Measurements from ENCODE around the gene EYS.

The EYS gene

DNA sequence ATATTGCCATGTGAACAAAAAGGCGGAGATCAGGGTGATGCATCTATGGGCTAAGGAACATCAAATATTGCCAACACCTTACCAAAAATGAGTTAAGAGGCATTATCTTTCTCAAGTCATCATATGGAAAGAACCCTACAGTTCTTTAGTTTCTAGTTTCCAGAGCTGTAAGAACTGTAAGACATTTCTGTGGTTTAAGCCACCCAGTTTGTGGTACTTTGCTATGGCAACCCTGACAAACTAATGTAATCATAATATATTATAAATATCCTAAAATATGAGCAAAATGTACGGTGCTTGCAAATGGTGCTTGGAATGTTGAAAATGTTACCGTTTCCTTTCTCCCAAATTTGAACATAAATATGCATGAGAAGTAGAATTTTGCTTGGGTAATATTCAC, 1721.8 kb downstream of the EYS start:
- Histone ChIP-seq H3F3A (ENCODE audit: control insufficient read depth, insufficient read depth) (no peaks in the 10 kb centered on the region), H3K9me2 (replicated peaks; ENCODE audit: control insufficient read depth, low read length) (no peaks in the 10 kb centered on the region), H3K4me2 (ENCODE audit: low read length) (no peak overlapping the region), H3K9me3 (ENCODE audit: control insufficient read depth, insufficient read depth, low read length) (no peaks in the 10 kb centered on the region), H3K79me2 (ENCODE audit: control insufficient read depth, low read length) (no peaks in the 10 kb centered on the region), H3K4me3 (ENCODE audit: low read length) (no peak overlapping the region), H3K36me3 (ENCODE audit: control insufficient read depth, low read length) (no peaks in the 10 kb centered on the region), H3K27ac (ENCODE audit: low read depth, low read length) (no peak overlapping the region), H3K27me3 (ENCODE audit: control insufficient read depth, low read length) (no peaks in the 10 kb centered on the region), H3K4me1 (ENCODE audit: control insufficient read depth, low read length) (no peaks in the 10 kb centered on the region), H4K20me1 (ENCODE audit: control insufficient read depth, insufficient read depth, low read depth, low read length) (no peaks in the 10 kb centered on the region)
- TF ChIP-seq, protein P1, sequence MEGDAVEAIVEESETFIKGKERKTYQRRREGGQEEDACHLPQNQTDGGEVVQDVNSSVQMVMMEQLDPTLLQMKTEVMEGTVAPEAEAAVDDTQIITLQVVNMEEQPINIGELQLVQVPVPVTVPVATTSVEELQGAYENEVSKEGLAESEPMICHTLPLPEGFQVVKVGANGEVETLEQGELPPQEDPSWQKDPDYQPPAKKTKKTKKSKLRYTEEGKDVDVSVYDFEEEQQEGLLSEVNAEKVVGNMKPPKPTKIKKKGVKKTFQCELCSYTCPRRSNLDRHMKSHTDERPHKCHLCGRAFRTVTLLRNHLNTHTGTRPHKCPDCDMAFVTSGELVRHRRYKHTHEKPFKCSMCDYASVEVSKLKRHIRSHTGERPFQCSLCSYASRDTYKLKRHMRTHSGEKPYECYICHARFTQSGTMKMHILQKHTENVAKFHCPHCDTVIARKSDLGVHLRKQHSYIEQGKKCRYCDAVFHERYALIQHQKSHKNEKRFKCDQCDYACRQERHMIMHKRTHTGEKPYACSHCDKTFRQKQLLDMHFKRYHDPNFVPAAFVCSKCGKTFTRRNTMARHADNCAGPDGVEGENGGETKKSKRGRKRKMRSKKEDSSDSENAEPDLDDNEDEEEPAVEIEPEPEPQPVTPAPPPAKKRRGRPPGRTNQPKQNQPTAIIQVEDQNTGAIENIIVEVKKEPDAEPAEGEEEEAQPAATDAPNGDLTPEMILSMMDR (IDR thresholded peaks at IDR 0.05; ENCODE audit: low read depth, low read length, poor library complexity, severe bottlenecking): no peak
- TF ChIP-seq EZH2phosphoT487 (IDR thresholded peaks at IDR 0.05; ENCODE audit: borderline replicate concordance, low read length): no peak

- TF ChIP-seq, protein P1 (IDR thresholded peaks at IDR 0.05; ENCODE audit: low read depth, low read length, poor library complexity, severe bottlenecking): no peak
- no peak for TF ChIP-seq EZH2phosphoT487 (IDR thresholded peaks at IDR 0.05; ENCODE audit: borderline replicate concordance, low read length)
- Histone ChIP-seq H3K4me1 (ENCODE audit: control insufficient read depth, low read length) (no peaks in the 10 kb centered on the region), H4K20me1 (ENCODE audit: control insufficient read depth, insufficient read depth, low read depth, low read length) (no peaks in the 10 kb centered on the region), H3K9me2 (replicated peaks; ENCODE audit: control insufficient read depth, low read length) (no peaks in the 10 kb centered on the region), H3K27ac (ENCODE audit: low read depth, low read length) (no peak overlapping the region), H3K79me2 (ENCODE audit: control insufficient read depth, low read length) (no peaks in the 10 kb centered on the region), H3K9me3 (ENCODE audit: control insufficient read depth, insufficient read depth, low read length) (no peaks in the 10 kb centered on the region), H3K4me3 (ENCODE audit: low read length) (no peak overlapping the region), H3F3A (ENCODE audit: control insufficient read depth, insufficient read depth) (no peaks in the 10 kb centered on the region), H3K4me2 (ENCODE audit: low read length) (no peak overlapping the region), H3K27me3 (ENCODE audit: control insufficient read depth, low read length) (no peaks in the 10 kb centered on the region), H3K36me3 (ENCODE audit: control insufficient read depth, low read length) (no peaks in the 10 kb centered on the region)
These were observed 1731.3 kb downstream of the EYS start for GRCh38 chr6:63975699-63976098.

DNA sequence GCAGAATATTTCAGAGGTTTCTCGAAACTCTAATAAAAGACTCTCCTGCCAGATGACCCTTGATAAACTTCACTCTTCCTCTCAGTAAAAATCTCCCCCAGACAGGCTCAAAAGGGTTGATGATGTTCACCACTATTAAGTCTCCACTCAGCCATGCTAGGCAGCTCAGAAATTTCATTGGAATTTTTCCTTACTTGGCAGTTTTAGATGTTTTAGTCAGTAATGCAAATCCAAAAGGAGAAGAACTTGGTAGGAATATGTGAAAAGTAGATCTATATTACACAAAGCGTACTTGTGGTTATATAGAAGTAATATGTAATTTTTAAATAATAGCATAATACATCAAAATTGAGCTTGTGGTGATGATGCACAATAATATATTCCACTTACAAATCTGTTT, 1738.4 kb downstream of the EYS start:
- Histone ChIP-seq H3K4me1 (ENCODE audit: control insufficient read depth, low read length) (no peaks in the 10 kb centered on the region), H3K27ac (ENCODE audit: low read depth, low read length) (no peak overlapping the region), H3K79me2 (ENCODE audit: control insufficient read depth, low read length) (no peaks in the 10 kb centered on the region), H3K36me3 (ENCODE audit: control insufficient read depth, low read length) (no peaks in the 10 kb centered on the region), H3K9me3 (ENCODE audit: control insufficient read depth, insufficient read depth, low read length) (no peaks in the 10 kb centered on the region), H3K9me2 (replicated peaks; ENCODE audit: control insufficient read depth, low read length) (no peaks in the 10 kb centered on the region), H4K20me1 (ENCODE audit: control insufficient read depth, insufficient read depth, low read depth, low read length) (no peaks in the 10 kb centered on the region), H3K4me2 (ENCODE audit: low read length) (no peak overlapping the region), H3K27me3 (ENCODE audit: control insufficient read depth, low read length) (no peaks in the 10 kb centered on the region), H3F3A (ENCODE audit: control insufficient read depth, insufficient read depth) (no peaks in the 10 kb centered on the region), H3K4me3 (ENCODE audit: low read length) (no peak overlapping the region)
- no peak for TF ChIP-seq EZH2phosphoT487 (IDR thresholded peaks at IDR 0.05; ENCODE audit: borderline replicate concordance, low read length)
- TF ChIP-seq, protein P1 (IDR thresholded peaks at IDR 0.05; ENCODE audit: low read depth, low read length, poor library complexity, severe bottlenecking): no peak

GRCh38 chr6:63964366-63964765, 1742.7 kb downstream of the EYS start:
- no peaks in the 10 kb centered on the region for H3K9me3 ChIP-seq (ENCODE audit: control insufficient read depth, insufficient read depth, low read length)
- no peak overlapping the region for H3K4me2 ChIP-seq (ENCODE audit: low read length)
- no peak overlapping the region for H3K27ac ChIP-seq (ENCODE audit: low read depth, low read length)
- no peaks in the 10 kb centered on the region for H3K4me1 ChIP-seq (ENCODE audit: control insufficient read depth, low read length)
- H3K4me3 ChIP-seq (ENCODE audit: low read length): no peak overlapping the region
- no peaks in the 10 kb centered on the region for H4K20me1 ChIP-seq (ENCODE audit: control insufficient read depth, insufficient read depth, low read depth, low read length)
- H3K36me3 ChIP-seq (ENCODE audit: control insufficient read depth, low read length): no peaks in the 10 kb centered on the region
- no peaks in the 10 kb centered on the region for H3K27me3 ChIP-seq (ENCODE audit: control insufficient read depth, low read length)
- no peaks in the 10 kb centered on the region for H3K79me2 ChIP-seq (ENCODE audit: control insufficient read depth, low read length)
- no peaks in the 10 kb centered on the region for H3K9me2 ChIP-seq (replicated peaks; ENCODE audit: control insufficient read depth, low read length)
- TF ChIP-seq, protein P1 (IDR thresholded peaks at IDR 0.05; ENCODE audit: low read depth, low read length, poor library complexity, severe bottlenecking): no peak
- H3F3A ChIP-seq (ENCODE audit: control insufficient read depth, insufficient read depth): no peaks in the 10 kb centered on the region
